AG04449 (cell line): ENCODE results near the gene TM9SF3.

Experiments
- CTCF ChIA-PET: fragments of 350-600 bp; formaldehyde crosslinking; extraction: SDS; loops from one replicate; lab custom pipeline; 2021; ENCODE audit warnings: antibody characterized with exemption; lab: Yijun Ruan, JAX
- POLR2A ChIA-PET: fragments of 400-600, 350-600 bp; formaldehyde crosslinking; extraction: SDS; loops from one replicate; lab custom pipeline; 2020; ENCODE audit warnings: antibody characterized with exemption, inconsistent platforms; lab: Yijun Ruan, JAX
- DNase-seq: peaks from one replicate; pipeline ENCODE4 v3.0.0-alpha.2; 2010; ENCODE audit warnings: low read depth, low spot score
- H3K4me3 ChIP-seq: 2 replicates; pipeline ENCODE4 v1.5.1; 2011; ENCODE audit warnings: low read depth, mild to moderate bottlenecking, control low read depth, low read length
- TF ChIP-seq, protein P1 (sequence below): IDR thresholded peaks from one replicate; pipeline ENCODE4 v1.5.1; 2011; ENCODE audit warnings: mild to moderate bottlenecking, moderate library complexity, low read length, control low read depth, inconsistent platforms; ENCODE audit not compliant: insufficient read depth; ENCODE audit errors: missing control alignments

The TM9SF3 gene

GRCh38 chr10:96468845-96469244, 118.0 kb downstream of the TM9SF3 start:
- ChIA-PET POLR2A (no interaction called here), CTCF (interaction anchor here (0.9 to 2.5 kb wide), 8 partner anchors 9 to 112 kb away, joined by 3 to 9 read pairs (median 4); no protein-coding TSS in a partner anchor)
- TF ChIP-seq, protein P1, sequence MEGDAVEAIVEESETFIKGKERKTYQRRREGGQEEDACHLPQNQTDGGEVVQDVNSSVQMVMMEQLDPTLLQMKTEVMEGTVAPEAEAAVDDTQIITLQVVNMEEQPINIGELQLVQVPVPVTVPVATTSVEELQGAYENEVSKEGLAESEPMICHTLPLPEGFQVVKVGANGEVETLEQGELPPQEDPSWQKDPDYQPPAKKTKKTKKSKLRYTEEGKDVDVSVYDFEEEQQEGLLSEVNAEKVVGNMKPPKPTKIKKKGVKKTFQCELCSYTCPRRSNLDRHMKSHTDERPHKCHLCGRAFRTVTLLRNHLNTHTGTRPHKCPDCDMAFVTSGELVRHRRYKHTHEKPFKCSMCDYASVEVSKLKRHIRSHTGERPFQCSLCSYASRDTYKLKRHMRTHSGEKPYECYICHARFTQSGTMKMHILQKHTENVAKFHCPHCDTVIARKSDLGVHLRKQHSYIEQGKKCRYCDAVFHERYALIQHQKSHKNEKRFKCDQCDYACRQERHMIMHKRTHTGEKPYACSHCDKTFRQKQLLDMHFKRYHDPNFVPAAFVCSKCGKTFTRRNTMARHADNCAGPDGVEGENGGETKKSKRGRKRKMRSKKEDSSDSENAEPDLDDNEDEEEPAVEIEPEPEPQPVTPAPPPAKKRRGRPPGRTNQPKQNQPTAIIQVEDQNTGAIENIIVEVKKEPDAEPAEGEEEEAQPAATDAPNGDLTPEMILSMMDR = no peak
- no peak overlapping the region for H3K4me3 ChIP-seq
- DNase-seq = no peak
